LNCAP (cell line): ENCODE data around the gene SNX5.

Experiments
- TF ChIP-seq, protein P1 (sequence below): fragments of 450-650 bp; IDR thresholded peaks from 2 replicates; pipeline ENCODE4 v1.5.1; 2017; ENCODE audit warnings: mild to moderate bottlenecking

SNX5 gene

DNA sequence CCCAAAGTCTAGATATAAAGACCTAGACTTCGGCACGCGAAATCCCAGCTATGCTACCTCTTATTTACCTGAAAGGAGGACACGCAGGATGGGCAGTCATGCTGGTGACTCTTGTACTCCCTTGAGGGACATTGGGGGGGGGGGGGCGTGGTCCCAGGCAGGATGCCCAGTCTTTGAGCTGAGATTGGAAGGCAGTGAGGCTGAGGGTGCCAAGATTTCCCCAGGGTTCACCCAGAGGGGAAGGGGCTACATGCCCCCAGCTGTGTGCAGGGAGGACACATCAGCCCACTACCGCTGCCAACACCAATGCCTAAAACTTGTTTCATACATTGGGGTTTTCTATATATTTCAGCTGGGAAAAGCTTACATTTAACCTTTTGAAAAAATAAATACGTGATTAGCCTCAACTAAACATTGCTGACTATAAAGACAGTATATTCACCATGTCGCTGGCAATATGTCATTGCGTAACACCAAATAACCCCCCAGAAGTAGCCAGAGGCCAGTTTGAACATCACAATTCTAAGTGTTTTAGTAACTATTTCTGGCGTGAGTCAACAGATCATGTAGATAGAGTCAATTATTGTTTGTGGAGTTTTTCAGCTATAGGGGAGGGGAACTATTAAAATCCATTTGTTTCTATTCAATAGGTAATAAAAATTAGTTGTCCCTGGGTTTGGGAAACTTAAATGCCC lies 21.8 kb upstream of the SNX5 start:
- TF ChIP-seq, protein P1, sequence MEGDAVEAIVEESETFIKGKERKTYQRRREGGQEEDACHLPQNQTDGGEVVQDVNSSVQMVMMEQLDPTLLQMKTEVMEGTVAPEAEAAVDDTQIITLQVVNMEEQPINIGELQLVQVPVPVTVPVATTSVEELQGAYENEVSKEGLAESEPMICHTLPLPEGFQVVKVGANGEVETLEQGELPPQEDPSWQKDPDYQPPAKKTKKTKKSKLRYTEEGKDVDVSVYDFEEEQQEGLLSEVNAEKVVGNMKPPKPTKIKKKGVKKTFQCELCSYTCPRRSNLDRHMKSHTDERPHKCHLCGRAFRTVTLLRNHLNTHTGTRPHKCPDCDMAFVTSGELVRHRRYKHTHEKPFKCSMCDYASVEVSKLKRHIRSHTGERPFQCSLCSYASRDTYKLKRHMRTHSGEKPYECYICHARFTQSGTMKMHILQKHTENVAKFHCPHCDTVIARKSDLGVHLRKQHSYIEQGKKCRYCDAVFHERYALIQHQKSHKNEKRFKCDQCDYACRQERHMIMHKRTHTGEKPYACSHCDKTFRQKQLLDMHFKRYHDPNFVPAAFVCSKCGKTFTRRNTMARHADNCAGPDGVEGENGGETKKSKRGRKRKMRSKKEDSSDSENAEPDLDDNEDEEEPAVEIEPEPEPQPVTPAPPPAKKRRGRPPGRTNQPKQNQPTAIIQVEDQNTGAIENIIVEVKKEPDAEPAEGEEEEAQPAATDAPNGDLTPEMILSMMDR: no peak

DNA sequence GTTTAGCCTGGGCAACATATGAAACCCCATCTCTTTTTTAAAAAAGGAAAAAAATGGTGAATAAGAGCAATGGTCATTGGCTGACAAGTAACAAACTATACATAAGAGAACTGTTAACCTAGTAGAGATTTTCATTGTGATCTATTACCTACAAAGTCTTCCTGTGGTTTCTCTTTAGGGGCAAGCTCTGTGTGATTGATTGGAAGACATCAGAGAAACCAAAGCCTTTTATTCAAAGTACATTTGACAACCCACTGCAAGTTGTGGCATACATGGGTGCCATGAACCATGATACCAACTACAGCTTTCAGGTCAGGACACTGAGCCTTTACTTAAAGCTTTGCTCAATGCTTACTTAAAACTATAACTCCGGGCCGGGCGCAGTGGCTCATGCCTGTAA lies 19.4 kb upstream of the SNX5 start:
- TF ChIP-seq, protein P1: no peak

DNA sequence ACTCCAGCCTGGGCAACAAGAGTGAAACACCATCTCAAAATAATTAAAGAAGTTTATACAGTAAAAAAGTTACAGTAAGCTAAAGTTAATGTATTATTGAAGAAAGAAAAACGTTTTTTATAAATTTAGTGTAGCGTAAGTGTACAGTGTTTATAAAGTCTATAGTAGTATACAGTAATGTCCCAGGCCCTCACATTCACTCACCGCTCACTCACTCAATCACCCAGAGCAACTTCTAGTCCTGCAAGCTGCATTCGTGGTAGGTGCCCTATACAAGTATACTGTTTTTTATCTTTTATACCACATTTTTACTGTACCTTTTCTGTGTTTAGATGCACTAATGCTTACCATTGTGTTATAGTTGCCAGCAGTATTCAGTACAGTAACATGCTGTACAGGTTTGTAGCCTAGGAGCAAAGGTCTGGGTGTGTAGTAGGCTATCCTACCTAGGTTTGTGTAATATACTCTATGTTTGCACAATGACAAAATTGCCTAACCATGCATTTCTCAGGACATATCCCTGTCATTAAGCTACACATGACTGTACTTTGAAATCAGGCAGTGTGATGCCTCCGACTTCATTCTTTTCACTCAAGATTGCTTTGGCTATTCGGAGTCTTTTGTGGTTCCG lies 16.9 kb upstream of the SNX5 start:
- TF ChIP-seq, protein P1: no peak

DNA sequence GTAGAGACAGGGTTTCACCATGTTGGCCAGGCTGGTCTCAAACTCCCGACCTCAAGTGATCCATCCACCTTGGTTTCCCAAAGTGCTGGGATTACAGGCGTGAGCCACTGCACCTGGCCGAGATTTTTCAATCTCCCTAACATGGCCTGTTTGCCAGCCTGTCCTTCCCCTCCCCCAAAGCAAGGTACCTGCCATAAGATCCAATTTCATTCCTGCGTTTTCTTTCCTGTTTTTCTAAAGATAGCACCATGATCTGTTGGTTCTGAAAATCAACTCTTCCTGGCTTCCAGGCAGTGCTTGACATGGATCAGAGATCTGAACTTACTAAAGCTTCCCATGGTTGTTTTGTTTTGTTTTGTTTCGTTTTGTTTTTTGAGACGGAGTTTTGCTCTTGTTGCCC lies 7.7 kb upstream of the SNX5 start:
- TF ChIP-seq, protein P1: no peak

DNA sequence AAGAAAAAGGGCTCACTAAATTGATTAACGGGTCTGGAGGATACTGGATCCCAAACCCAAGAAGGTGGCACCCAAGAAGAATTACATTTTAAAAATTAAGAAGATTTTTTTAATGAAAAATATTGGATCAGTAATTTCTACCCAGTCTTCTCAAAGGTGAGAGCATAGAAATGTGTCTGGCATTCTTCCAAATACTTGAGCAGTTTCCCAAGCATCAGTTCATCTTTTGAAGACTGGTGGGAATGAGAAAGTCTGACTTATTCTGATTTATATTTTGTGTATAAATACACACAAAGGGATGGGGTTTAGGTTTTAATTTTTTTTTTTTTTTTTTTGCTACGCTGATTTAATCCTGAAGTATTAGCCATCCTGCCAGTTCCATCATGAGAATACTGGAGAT lies 3.5 kb upstream of the SNX5 start:
- TF ChIP-seq, protein P1: no peak

DNA sequence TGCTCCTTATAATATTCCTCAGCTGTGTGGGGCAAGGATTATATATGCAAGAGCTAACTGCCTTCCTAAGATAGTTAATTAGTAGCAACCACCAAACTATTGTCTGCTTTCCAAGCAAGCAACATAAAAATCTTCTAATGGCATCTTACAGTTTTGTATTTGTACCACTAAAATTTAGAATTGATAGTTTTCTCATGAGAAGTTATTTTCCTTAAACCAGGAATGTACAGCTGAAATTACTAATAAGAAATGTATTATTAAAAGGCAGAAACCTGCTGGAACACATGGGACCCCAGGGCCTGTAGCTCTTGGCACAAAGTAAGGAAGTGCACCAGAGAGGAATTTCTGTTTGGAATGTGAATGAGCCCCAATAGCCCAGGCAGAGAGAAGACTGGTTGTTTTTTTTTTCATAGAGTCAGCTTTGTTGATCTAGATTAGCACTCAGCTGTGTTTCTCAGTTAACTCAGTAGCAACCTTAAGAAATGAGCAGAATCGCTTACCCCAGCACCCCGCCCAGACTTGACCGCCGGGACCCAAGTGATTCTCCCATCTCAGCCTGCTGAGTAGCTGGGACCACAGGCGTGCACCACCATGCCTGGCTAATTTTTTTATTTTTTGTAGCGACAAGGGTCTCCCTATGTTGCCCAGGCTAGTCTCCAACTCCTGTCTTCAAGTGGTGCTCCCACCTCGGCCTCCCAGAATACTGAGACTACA lies 2.9 kb upstream of the SNX5 start:
- TF ChIP-seq, protein P1: no peak

DNA sequence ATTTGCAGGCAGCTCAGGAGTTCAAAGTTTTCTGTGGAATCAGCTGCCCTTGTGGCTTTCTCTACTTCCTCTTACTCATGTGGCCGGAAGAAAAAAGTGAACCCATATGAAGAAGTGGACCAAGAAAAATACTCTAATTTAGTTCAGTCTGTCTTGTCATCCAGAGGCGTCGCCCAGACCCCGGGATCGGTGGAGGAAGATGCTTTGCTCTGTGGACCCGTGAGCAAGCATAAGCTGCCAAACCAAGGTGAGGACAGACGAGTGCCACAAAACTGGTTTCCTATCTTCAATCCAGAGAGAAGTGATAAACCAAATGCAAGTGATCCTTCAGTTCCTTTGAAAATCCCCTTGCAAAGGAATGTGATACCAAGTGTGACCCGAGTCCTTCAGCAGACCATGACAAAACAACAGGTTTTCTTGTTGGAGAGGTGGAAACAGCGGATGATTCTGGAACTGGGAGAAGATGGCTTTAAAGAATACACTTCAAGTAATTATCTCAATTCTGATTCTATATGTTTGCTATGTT lies 1.4 kb upstream of the SNX5 start:
- TF ChIP-seq, protein P1: no peak
